ENCODE results near the gene CREG2. TPM values are rescaled to one million over a fixed set of nuclear protein-coding genes. Genes with fewer than 3 reads are reported as not detected.
A peak's percentile ranks its signal among the peaks of the same experiment; 100 is the strongest.

The CREG2 gene
- total and polyA plus RNA-seq, 4 experiments from 2014 or later, result 0.32 TPM; not detected in 3

DNA sequence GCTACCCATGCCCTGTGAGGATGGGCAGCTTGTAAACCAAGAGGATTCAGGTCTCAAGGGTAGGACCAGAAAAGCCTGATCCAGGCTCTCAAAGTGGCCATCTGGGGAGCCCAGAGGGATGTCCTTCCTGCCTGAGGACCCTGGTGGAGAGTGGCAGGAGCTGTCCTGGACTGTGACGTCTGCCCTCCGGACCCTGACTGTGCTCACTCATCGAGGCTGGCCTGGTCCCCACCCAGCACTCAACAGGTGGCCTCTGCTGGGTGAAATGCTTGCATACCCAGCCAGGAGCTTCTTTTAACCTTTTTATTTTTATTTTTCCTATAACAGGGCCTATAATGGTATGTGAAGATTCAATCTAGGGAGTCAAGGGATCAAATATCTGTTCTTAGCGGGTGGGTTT, 24.5 kb downstream of the CREG2 start:
- H3K9me3 ChIP-seq (ENCODE audit: control insufficient read depth in 1 of 2, low read length in 2 of 2), result no peaks in the 10 kb centered on the region
- no peak overlapping the region for H3K27ac ChIP-seq (ENCODE audit: low read depth, low read length)
- no peaks in the 10 kb centered on the region for H3K27me3 ChIP-seq (ENCODE audit: insufficient read depth, low read length)
- Mint-ChIP-seq H3K4me1 (peaks cover 23 to 37% (median 29%) of the 10 kb centered on the region in 4 donors), H3K9me3 (no peaks in the 10 kb centered on the region), H3K27me3 (peaks cover 0 to 2% of the 10 kb centered on the region in 2 donors), H3K4me3 (peak overlapping the region in 4 of 8 donors; percentile 71 to 81 (median 76)), H3K36me3 (no peaks in the 10 kb centered on the region), H3K27ac (peak overlapping the region in 3 of 7 donors; percentile 5 to 62 (median 60))
- intact Hi-C loops (cut with micrococcal nuclease), result no loop called here
- ChIA-PET CTCF (ENCODE audit: partially characterized antibody) (interaction anchor here (0.9 to 6.7 kb wide), 24 partner anchors 9 to 122 kb away, joined by 3 to 112 read pairs (median 5); partner anchors contain the start of genes CREG2 and RNF149), POLR2A (ENCODE audit: partially characterized antibody) (interaction anchor here (0.9 to 3.3 kb wide), 12 partner anchors 12 to 111 kb away, joined by 3 to 41 read pairs (median 6); partner anchors contain the start of genes CREG2 and RNF149)
- H3K36me3 ChIP-seq (ENCODE audit: insufficient read depth, low read length), result no peaks in the 10 kb centered on the region
- peaks cover 33% of the 10 kb centered on the region for H3K4me1 ChIP-seq (ENCODE audit: insufficient read depth, low read length)
- no peak for DNase-seq
- H3K4me3 ChIP-seq (ENCODE audit: low read length in 2 of 2), result no peak overlapping the region

DNA sequence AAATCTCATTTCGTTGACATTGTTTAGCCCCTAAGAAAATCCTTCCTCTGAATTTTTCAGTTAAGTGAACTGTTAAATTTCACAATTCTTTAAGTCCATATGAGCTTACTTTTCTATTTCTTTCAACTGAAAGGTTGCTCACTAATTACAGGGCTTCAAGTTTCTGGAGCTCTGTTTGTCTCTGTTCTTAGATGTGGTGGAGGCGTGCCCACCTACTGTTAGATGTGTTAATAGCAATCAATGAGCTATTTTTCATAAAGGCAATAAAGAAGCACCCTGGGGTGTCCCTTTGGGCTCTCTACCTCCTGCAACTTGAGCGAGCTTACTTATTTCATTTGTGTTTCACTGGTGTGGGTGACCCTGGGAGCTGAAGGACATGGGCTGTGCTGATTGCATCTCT, 25.0 kb downstream of the CREG2 start:
- H3K9me3 ChIP-seq (ENCODE audit: control insufficient read depth in 1 of 2, low read length in 2 of 2), result no peaks in the 10 kb centered on the region
- H3K4me1 ChIP-seq (ENCODE audit: insufficient read depth, low read length), result peaks cover 33% of the 10 kb centered on the region
- H3K4me3 ChIP-seq (ENCODE audit: low read length in 2 of 2), result peak overlapping the region in 1 of 2 donors; percentile 46
- peak in 2 of 5 donors; percentile 12 to 16 for DNase-seq
- Mint-ChIP-seq H3K9me3 (no peaks in the 10 kb centered on the region), H3K4me1 (peaks cover 23 to 37% (median 30%) of the 10 kb centered on the region in 4 donors), H3K36me3 (no peaks in the 10 kb centered on the region), H3K27me3 (no peaks in the 10 kb centered on the region), H3K27ac (peak overlapping the region; percentile 15 to 93 (median 80)), H3K4me3 (peak overlapping the region in 7 of 8 donors; percentile 19 to 81 (median 74))
- ChIA-PET POLR2A (ENCODE audit: partially characterized antibody) (interaction anchor here (0.7 to 3.3 kb wide), 18 partner anchors 9 to 112 kb away, joined by 3 to 41 read pairs (median 5); partner anchors contain the start of genes CREG2 and RNF149), CTCF (ENCODE audit: partially characterized antibody) (interaction anchor here (0.6 to 6.7 kb wide), 30 partner anchors 9 to 350 kb away, joined by 3 to 112 read pairs (median 4); partner anchors contain the start of genes CREG2 and RNF149)
- intact Hi-C loops (cut with micrococcal nuclease), result no loop called here
- no peak overlapping the region for H3K27ac ChIP-seq (ENCODE audit: low read depth, low read length)
- H3K27me3 ChIP-seq (ENCODE audit: insufficient read depth, low read length), result no peaks in the 10 kb centered on the region
- H3K36me3 ChIP-seq (ENCODE audit: insufficient read depth, low read length), result no peaks in the 10 kb centered on the region

- H3K27ac ChIP-seq (ENCODE audit: low read depth, low read length), result peak overlapping the region; percentile 34
- Mint-ChIP-seq H3K36me3 (no peaks in the 10 kb centered on the region), H3K4me3 (peak overlapping the region in 7 of 8 donors; percentile 53 to 81 (median 74)), H3K4me1 (peaks cover 23 to 37% (median 31%) of the 10 kb centered on the region in 4 donors), H3K27me3 (no peaks in the 10 kb centered on the region), H3K27ac (peak overlapping the region; percentile 15 to 93 (median 80)), H3K9me3 (no peaks in the 10 kb centered on the region)
- H3K27me3 ChIP-seq (ENCODE audit: insufficient read depth, low read length), result no peaks in the 10 kb centered on the region
- peak in 4 of 5 donors; percentile 24 to 38 (median 35) for DNase-seq
- POLR2A ChIA-PET (ENCODE audit: partially characterized antibody), result interaction anchor here (0.7 to 3.3 kb wide), 16 partner anchors 8 to 112 kb away, joined by 3 to 41 read pairs (median 6); partner anchors contain the start of genes CREG2 and RNF149
- no peaks in the 10 kb centered on the region for H3K36me3 ChIP-seq (ENCODE audit: insufficient read depth, low read length)
- H3K4me1 ChIP-seq (ENCODE audit: insufficient read depth, low read length), result peaks cover 33% of the 10 kb centered on the region
- CTCF ChIA-PET (ENCODE audit: partially characterized antibody), result interaction anchor here (0.6 to 6.7 kb wide), 23 partner anchors 8 to 349 kb away, joined by 3 to 112 read pairs (median 4); partner anchors contain the start of gene CREG2
- H3K9me3 ChIP-seq (ENCODE audit: control insufficient read depth in 1 of 2, low read length in 2 of 2), result no peaks in the 10 kb centered on the region
- intact Hi-C loops (cut with micrococcal nuclease), result no loop called here
- H3K4me3 ChIP-seq (ENCODE audit: low read length in 2 of 2), result peak overlapping the region in 1 of 2 donors; percentile 46
These were observed 25.8 kb downstream of the CREG2 start for GRCh38 chr2:101361522-101361921.

DNA sequence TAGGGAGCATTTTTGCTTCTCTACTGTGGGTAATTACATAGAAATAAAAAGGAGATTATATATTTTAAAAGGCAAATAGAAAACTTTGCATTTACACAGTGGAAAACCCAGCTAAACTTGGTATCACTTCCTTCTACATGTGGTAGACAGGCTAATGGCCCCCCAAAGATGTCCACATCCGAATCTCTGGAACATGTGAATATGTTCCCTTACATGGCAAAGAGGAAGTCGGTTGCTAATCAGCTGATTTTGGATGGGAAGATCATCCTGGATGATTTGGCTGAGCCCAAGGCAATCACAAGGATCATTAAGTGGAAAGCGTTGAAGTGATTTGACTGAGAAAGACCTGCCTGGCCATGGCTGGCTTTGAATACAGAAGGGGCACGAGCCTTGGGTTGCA, 26.2 kb downstream of the CREG2 start:
- peaks cover 33% of the 10 kb centered on the region for H3K4me1 ChIP-seq (ENCODE audit: insufficient read depth, low read length)
- H3K36me3 Mint-ChIP-seq, result no peaks in the 10 kb centered on the region
- no peaks in the 10 kb centered on the region for H3K27me3 ChIP-seq (ENCODE audit: insufficient read depth, low read length)
- intact Hi-C loops (cut with micrococcal nuclease), result no loop called here
- ChIA-PET CTCF (ENCODE audit: partially characterized antibody) (interaction anchor here (0.9 to 6.7 kb wide), 14 partner anchors 9 to 211 kb away, joined by 3 to 112 read pairs (median 6); partner anchors contain the start of gene CREG2), POLR2A (ENCODE audit: partially characterized antibody) (interaction anchor here (0.7 to 3.3 kb wide), 11 partner anchors 9 to 107 kb away, joined by 3 to 41 read pairs (median 8); partner anchors contain the start of gene CREG2)
- DNase-seq, result no peak
- H3K36me3 ChIP-seq (ENCODE audit: insufficient read depth, low read length), result no peaks in the 10 kb centered on the region
- peak overlapping the region; percentile 34 for H3K27ac ChIP-seq (ENCODE audit: low read depth, low read length)
- peak overlapping the region in 6 of 7 donors; percentile 15 to 93 (median 85) for H3K27ac Mint-ChIP-seq
- no peaks in the 10 kb centered on the region for H3K9me3 Mint-ChIP-seq
- peak overlapping the region in 1 of 2 donors; percentile 46 for H3K4me3 ChIP-seq (ENCODE audit: low read length in 2 of 2)
- peaks cover 23 to 37% (median 31%) of the 10 kb centered on the region in 4 donors for H3K4me1 Mint-ChIP-seq
- peak overlapping the region in 7 of 8 donors; percentile 53 to 81 (median 74) for H3K4me3 Mint-ChIP-seq
- no peaks in the 10 kb centered on the region for H3K27me3 Mint-ChIP-seq
- no peaks in the 10 kb centered on the region for H3K9me3 ChIP-seq (ENCODE audit: control insufficient read depth in 1 of 2, low read length in 2 of 2)

DNA sequence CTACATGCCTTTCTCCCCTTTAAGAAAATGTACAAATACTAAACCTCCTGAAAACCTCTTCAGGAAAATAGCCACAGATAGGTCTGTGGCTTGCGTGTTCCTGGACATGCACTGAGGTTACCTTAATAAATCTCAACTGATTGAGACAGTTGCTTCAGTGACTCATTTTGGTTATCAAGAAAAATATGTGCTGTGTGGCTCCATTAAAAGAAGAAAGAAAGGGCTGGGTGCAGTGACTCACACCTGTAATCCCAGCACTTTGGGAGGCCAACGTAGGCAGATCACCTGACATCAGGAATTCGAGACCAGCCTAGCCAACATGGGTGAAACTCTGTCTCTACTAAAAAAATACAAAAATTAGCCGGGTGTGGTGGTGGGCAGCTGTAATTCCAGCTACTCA, 27.1 kb downstream of the CREG2 start:
- H3K9me3 ChIP-seq (ENCODE audit: control insufficient read depth in 1 of 2, low read length in 2 of 2), result no peaks in the 10 kb centered on the region
- no peaks in the 10 kb centered on the region for H3K27me3 Mint-ChIP-seq
- no peak overlapping the region for H3K27ac ChIP-seq (ENCODE audit: low read depth, low read length)
- H3K9me3 Mint-ChIP-seq, result no peaks in the 10 kb centered on the region
- peak overlapping the region in 2 of 7 donors; percentile 0 to 71 for H3K27ac Mint-ChIP-seq
- POLR2A ChIA-PET (ENCODE audit: partially characterized antibody), result interaction anchor here (3.3 kb wide), 1 partner anchor 10 kb away, joined by 41 read pairs; no protein-coding TSS in a partner anchor
- H3K4me3 ChIP-seq (ENCODE audit: low read length in 2 of 2), result no peak overlapping the region
- peaks cover 33% of the 10 kb centered on the region for H3K4me1 ChIP-seq (ENCODE audit: insufficient read depth, low read length)
- peak overlapping the region in 2 of 8 donors; percentile 27 to 40 for H3K4me3 Mint-ChIP-seq
- DNase-seq, result no peak
- H3K27me3 ChIP-seq (ENCODE audit: insufficient read depth, low read length), result no peaks in the 10 kb centered on the region
- intact Hi-C loops (cut with micrococcal nuclease), result no loop called here
- CTCF ChIA-PET (ENCODE audit: partially characterized antibody), result interaction anchor here (4.6 to 6.7 kb wide), 3 partner anchors 11 to 27 kb away, joined by 52 to 112 read pairs (median 96); partner anchors contain the start of gene CREG2
- no peaks in the 10 kb centered on the region for H3K36me3 Mint-ChIP-seq
- H3K36me3 ChIP-seq (ENCODE audit: insufficient read depth, low read length), result no peaks in the 10 kb centered on the region
- H3K4me1 Mint-ChIP-seq, result peaks cover 23 to 46% (median 33%) of the 10 kb centered on the region in 4 donors

GRCh38 chr2:101359410-101359954, 27.8 kb downstream of the CREG2 start:
- Histone ChIP-seq H3K27ac (ENCODE audit: low read depth, low read length) (no peak overlapping the region), H3K36me3 (ENCODE audit: insufficient read depth, low read length) (no peaks in the 10 kb centered on the region), H3K27me3 (ENCODE audit: insufficient read depth, low read length) (no peaks in the 10 kb centered on the region), H3K4me3 (ENCODE audit: low read length in 2 of 2) (no peak overlapping the region), H3K9me3 (ENCODE audit: control insufficient read depth in 1 of 2, low read length in 2 of 2) (no peaks in the 10 kb centered on the region), H3K4me1 (ENCODE audit: insufficient read depth, low read length) (peaks cover 33% of the 10 kb centered on the region)
- no peaks in the 10 kb centered on the region for H3K9me3 Mint-ChIP-seq
- H3K27me3 Mint-ChIP-seq, result no peaks in the 10 kb centered on the region
- intact Hi-C loops (cut with micrococcal nuclease), result no loop called here
- peaks cover 23 to 46% (median 33%) of the 10 kb centered on the region in 4 donors for H3K4me1 Mint-ChIP-seq
- ChIA-PET CTCF (ENCODE audit: partially characterized antibody) (interaction anchor here (4.6 to 6.7 kb wide), 3 partner anchors 10 to 28 kb away, joined by 52 to 112 read pairs (median 96); partner anchors contain the start of gene CREG2), POLR2A (ENCODE audit: partially characterized antibody) (interaction anchor here (1.0 kb wide), 1 partner anchor 9 kb away, joined by 3 read pairs; no protein-coding TSS in a partner anchor)
- H3K27ac Mint-ChIP-seq, result no peak overlapping the region
- no peak for DNase-seq
- H3K4me3 Mint-ChIP-seq, result no peak overlapping the region
- no peaks in the 10 kb centered on the region for H3K36me3 Mint-ChIP-seq

- Histone ChIP-seq H3K9me3 (ENCODE audit: control insufficient read depth in 1 of 2, low read length in 2 of 2) (no peaks in the 10 kb centered on the region), H3K36me3 (ENCODE audit: insufficient read depth, low read length) (no peaks in the 10 kb centered on the region), H3K27me3 (ENCODE audit: insufficient read depth, low read length) (no peaks in the 10 kb centered on the region), H3K4me3 (ENCODE audit: low read length in 2 of 2) (no peak overlapping the region), H3K4me1 (ENCODE audit: insufficient read depth, low read length) (peaks cover 25% of the 10 kb centered on the region), H3K27ac (ENCODE audit: low read depth, low read length) (no peak overlapping the region)
- intact Hi-C loops (cut with micrococcal nuclease), result no loop called here
- Mint-ChIP-seq H3K36me3 (no peaks in the 10 kb centered on the region), H3K9me3 (no peaks in the 10 kb centered on the region), H3K27me3 (no peaks in the 10 kb centered on the region), H3K27ac (peak overlapping the region in 1 of 7 donors; percentile 41), H3K4me1 (peaks cover 21 to 38% (median 26%) of the 10 kb centered on the region in 4 donors), H3K4me3 (no peak overlapping the region)
- CTCF ChIA-PET (ENCODE audit: partially characterized antibody), result interaction anchor here (1.9 to 2.1 kb wide), 2 partner anchors 11 to 15 kb away, joined by 7 to 11 read pairs; no protein-coding TSS in a partner anchor
- DNase-seq, result no peak
- POLR2A ChIA-PET (ENCODE audit: partially characterized antibody), result no interaction called here
These were observed 29.9 kb downstream of the CREG2 start for GRCh38 chr2:101357376-101357775.

Data from CD4-positive, alpha-beta memory T cell (primary cell).